A549 (cell line): ENCODE data around the gene CCDC83. TPM values are rescaled to one million over a fixed set of nuclear protein-coding genes. Genes with fewer than 3 reads are reported as not detected.
A peak's percentile ranks its signal among the peaks of the same experiment; 100 is the strongest.

ENCODE experiments used
- ATAC-seq, 2 experiments: fragments of 200-7000 bp in 1 of 2; fragments of >200 bp in 1 of 2; cut with Nextera tagmentation in 1 of 2; cut with Tn5 transposase in 1 of 2; 3 replicates each; pipeline versions ENCODE4 v1.8.0 to v1.9.1; 2018 to 2020; ENCODE audit warnings: mild to moderate bottlenecking in 1 of 2, moderate library complexity in 1 of 2
- CTCF ChIA-PET: fragments of 300-600 bp; sonication (Branson Sonifier 250); formaldehyde crosslinking; extraction: SDS; loops from one replicate; lab custom pipeline; 2021; ENCODE audit warnings: antibody characterized with exemption, inconsistent platforms; lab: Yijun Ruan, JAX
- POLR2A ChIA-PET: fragments of 350-600 bp; formaldehyde crosslinking; extraction: SDS; loops from one replicate; lab custom pipeline; 2021; ENCODE audit warnings: antibody characterized with exemption, inconsistent platforms; lab: Yijun Ruan, JAX
- DNase-seq, 2 experiments: peaks; one replicate each; pipeline versions ENCODE4 v3.0.0 to v3.0.0-alpha.2; 2011 to 2016; ENCODE audit warnings: low read depth in 1 of 2, low spot score in 1 of 2
- FAIRE-seq: peaks from 2 replicates; lab custom pipeline; 2011; peaks lifted over from hg19 to GRCh38; lab: Jason Lieb, UNC
- H3K27ac ChIP-seq, 2 experiments: fragments of >200 bp; sonication (Bioruptor Twin); formaldehyde crosslinking; 3 replicates each; pipeline ENCODE4 v1.5.1; 2016 to 2017
- H3K4me1 ChIP-seq: fragments of >200 bp; sonication (Bioruptor Twin); formaldehyde crosslinking; 3 replicates; pipeline ENCODE4 v1.6.1; 2016
- H3K4me2 ChIP-seq: fragments of >200 bp; sonication (Bioruptor Twin); formaldehyde crosslinking; 3 replicates; pipeline ENCODE4 v1.6.1; 2016
- H3K4me3 ChIP-seq: fragments of >200 bp; sonication (Bioruptor Twin); formaldehyde crosslinking; 3 replicates; pipeline ENCODE4 v1.5.1; 2016
- H3K9me3 ChIP-seq: fragments of >200 bp; sonication (Bioruptor Twin); formaldehyde crosslinking; 3 replicates; pipeline ENCODE4 v1.6.1; 2016
- CBX2 ChIP-seq: fragments of 200-600 bp; sonication (generic); IDR thresholded peaks from 2 replicates; pipeline ENCODE4 v1.6.1; 2016; ENCODE audit warnings: low read depth, mild to moderate bottlenecking, borderline replicate concordance
- CBX8 ChIP-seq: fragments of 200-600 bp; sonication (generic); IDR thresholded peaks from 2 replicates; pipeline ENCODE4 v1.6.1; 2016
- CEBPB ChIP-seq, 2 experiments: fragments of >200 bp in 1 of 2; sonication (Bioruptor Twin) in 1 of 2; formaldehyde crosslinking in 1 of 2; IDR thresholded peaks; 2 replicates each; pipeline ENCODE4 v1.6.1; 2012 to 2016
- EHF ChIP-seq: fragments of 250-450 bp; sonication (Bioruptor Pico); IDR thresholded peaks from 2 replicates; pipeline ENCODE4 v1.5.0; 2020; ENCODE audit warnings: mild to moderate bottlenecking
- EHMT2 ChIP-seq: fragments of 200-600 bp; sonication (generic); IDR thresholded peaks from 2 replicates; pipeline ENCODE4 v1.6.1; 2016; ENCODE audit warnings: antibody characterized with exemption, low read depth, mild to moderate bottlenecking, moderate library complexity
- EP300 ChIP-seq, 2 experiments: fragments of >200 bp; sonication (Bioruptor Twin); formaldehyde crosslinking; IDR thresholded peaks; 2 replicates in 1 of 2; 3 replicates in 1 of 2; pipeline ENCODE4 v1.6.1; 2016 to 2017
- ESRRA ChIP-seq: fragments of 150-350 bp; IDR thresholded peaks from 2 replicates; pipeline ENCODE4 v1.6.1; 2014; ENCODE audit warnings: mild to moderate bottlenecking, low read length, borderline replicate concordance
- GATA3 ChIP-seq: IDR thresholded peaks from 2 replicates; pipeline ENCODE4 v1.6.1; 2012; ENCODE audit warnings: borderline replicate concordance
- HDAC2 ChIP-seq: fragments of 200-600 bp; sonication (generic); IDR thresholded peaks from 2 replicates; pipeline ENCODE4 v1.6.1; 2016
- HOXB5 ChIP-seq: fragments of 250-450 bp; sonication (Bioruptor Pico); IDR thresholded peaks from 2 replicates; pipeline ENCODE4 v1.5.0; 2020; ENCODE audit warnings: mild to moderate bottlenecking, moderate library complexity
- JUN ChIP-seq, 2 experiments: fragments of >200 bp; sonication (Bioruptor Twin); formaldehyde crosslinking; IDR thresholded peaks; 2 replicates in 1 of 2; 3 replicates in 1 of 2; pipeline ENCODE4 v1.6.1; 2016 to 2017
- KDM5A ChIP-seq: fragments of 200-600 bp; sonication (generic); IDR thresholded peaks from 2 replicates; pipeline ENCODE4 v1.6.1; 2016; ENCODE audit warnings: antibody characterized with exemption, mild to moderate bottlenecking
- MYC ChIP-seq: IDR thresholded peaks from 2 replicates; pipeline ENCODE4 v1.6.1; 2012; ENCODE audit warnings: mild to moderate bottlenecking, inconsistent platforms, low read length, improper control_type of control experiment, borderline replicate concordance
- NR3C1 ChIP-seq: fragments of >200 bp; sonication (Bioruptor Twin); formaldehyde crosslinking; IDR thresholded peaks from 3 replicates; pipeline ENCODE4 v1.6.1; 2017
- POLR2AphosphoS2 ChIP-seq: conservative IDR thresholded peaks from 2 replicates; pipeline ENCODE4 v1.6.1; 2012; ENCODE audit warnings: low read length, improper control_type of control experiment, inconsistent platforms
- RAD21 ChIP-seq, 2 experiments: fragments of >200 bp in 1 of 2; sonication (Bioruptor Twin) in 1 of 2; formaldehyde crosslinking in 1 of 2; IDR thresholded peaks in 1 of 2; conservative IDR thresholded peaks in 1 of 2; 2 replicates in 1 of 2; 3 replicates in 1 of 2; pipeline ENCODE4 v1.6.1; 2012 to 2018; ENCODE audit warnings: inconsistent platforms in 1 of 2
- RARB ChIP-seq: fragments of 250-450 bp; sonication (Bioruptor Pico); IDR thresholded peaks from 2 replicates; pipeline ENCODE4 v1.8.0; 2021; ENCODE audit warnings: mild to moderate bottlenecking, moderate library complexity
- RCOR1 ChIP-seq: fragments of 150-350 bp; IDR thresholded peaks from 2 replicates; pipeline ENCODE4 v1.6.1; 2014; ENCODE audit warnings: antibody characterized with exemption, low read length, low read depth
- RNF2 ChIP-seq: fragments of 200-600 bp; sonication (generic); IDR thresholded peaks from 2 replicates; pipeline ENCODE4 v1.6.1; 2016; ENCODE audit warnings: low read depth, mild to moderate bottlenecking, antibody characterized with exemption, moderate library complexity, borderline replicate concordance
- SMC3 ChIP-seq: fragments of >200 bp; sonication (Bioruptor Twin); formaldehyde crosslinking; IDR thresholded peaks from 3 replicates; pipeline ENCODE4 v1.6.1; 2018; ENCODE audit warnings: inconsistent platforms
- ZFP36 ChIP-seq: fragments of 450-650 bp; IDR thresholded peaks from 2 replicates; pipeline ENCODE4 v1.6.1; 2014; ENCODE audit warnings: borderline replicate concordance; ENCODE audit not compliant: partially characterized antibody
- ZNF302 ChIP-seq: fragments of 250-450 bp; sonication (Bioruptor Pico); IDR thresholded peaks from 2 replicates; pipeline ENCODE4 v1.9.0; 2021; ENCODE audit warnings: inconsistent platforms, mild to moderate bottlenecking, moderate library complexity
- ZSCAN20 ChIP-seq: fragments of 250-450 bp; sonication (Bioruptor Pico); IDR thresholded peaks from 2 replicates; pipeline ENCODE4 v1.8.0; 2022; ENCODE audit warnings: mild to moderate bottlenecking, moderate library complexity
- WGBS: methylation state at CpG from one replicate; pipeline ENCODE4 v1.1.6; 2017; ENCODE audit errors: missing lambda C conversion rate; 5-methylcytosine and 5-hydroxymethylcytosine counted together
- polyA plus RNA-seq, 4 experiments: library from polyadenylated mRNA; depleted of rRNA in 3 of 4; stranded (reverse); fragments of >200 nt; fragmentation: RNase III in 1 of 4; extraction: RNeasy Plus Mini Kit Qiagen cat#74134 plus additional on column Dnase treatment in 1 of 4; gene quantifications; 2 replicates in 3 of 4; 3 replicates in 1 of 4; pipeline ENCODE4 v1.2.3, GENCODE V29; 2011 to 2017
- TF ChIP-seq, protein P1 (sequence below): IDR thresholded peaks from 2 replicates; pipeline ENCODE4 v1.6.1; 2012
- TF ChIP-seq, protein P2 (sequence below): fragments of 250-450 bp; sonication (Bioruptor Pico); IDR thresholded peaks from 2 replicates; pipeline ENCODE4 v1.5.0; 2020; ENCODE audit warnings: low read depth, mild to moderate bottlenecking, moderate library complexity
- TF ChIP-seq, protein P3 (sequence below): fragments of >200 bp; sonication (Bioruptor Twin); formaldehyde crosslinking; IDR thresholded peaks from 3 replicates; pipeline ENCODE4 v1.6.1; 2016

CCDC83 gene
- polyA plus RNA-seq, 2 of the 4 experiments (the other 2 are of a cell fraction), result not detected

DNA sequence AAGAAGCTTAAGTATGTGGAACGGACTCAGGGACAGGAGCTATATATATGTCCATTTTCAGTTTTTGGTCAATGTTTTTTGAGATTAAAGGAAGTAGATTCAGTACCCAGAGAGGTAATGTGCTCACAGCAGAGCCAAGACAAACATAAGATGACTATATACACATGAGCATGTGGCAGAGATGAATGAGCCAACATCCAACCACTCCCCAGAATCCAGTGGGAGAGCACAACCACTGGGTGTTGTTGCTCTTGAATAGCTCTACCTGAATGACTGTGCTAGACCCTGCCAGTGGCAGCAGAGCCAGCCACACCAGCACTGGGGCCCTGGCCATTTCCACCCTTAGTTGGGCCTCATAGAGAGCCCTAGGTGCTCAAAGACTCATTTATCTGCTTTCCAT lies 33.5 kb upstream of the CCDC83 start:
- DNase-seq, result peak in 1 of 2 experiments; percentile 62
- Histone ChIP-seq H3K9me3 (no peaks in the 10 kb centered on the region), H3K4me2 (peak overlapping the region; percentile 51), H3K4me1 (peaks cover 34% of the 10 kb centered on the region), H3K27ac (peak overlapping the region; percentile 48 to 64), H3K4me3 (no peak overlapping the region)
- ChIA-PET POLR2A (no interaction called here), CTCF (interaction anchor here (1.1 to 1.9 kb wide), 3 partner anchors 12 to 158 kb away, joined by 3 to 7 read pairs (median 3); partner anchors contain the start of gene CCDC83)
- ATAC-seq, result peak; percentile 72 to 83; a peak in 5 of 6 replicates
- WGBS, result 37% methylated on average over 1 of the region's 1 CpG
- TF ChIP-seq, protein P1, sequence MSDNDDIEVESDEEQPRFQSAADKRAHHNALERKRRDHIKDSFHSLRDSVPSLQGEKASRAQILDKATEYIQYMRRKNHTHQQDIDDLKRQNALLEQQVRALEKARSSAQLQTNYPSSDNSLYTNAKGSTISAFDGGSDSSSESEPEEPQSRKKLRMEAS, result peak; percentile 52
- 0 out of 2 replicates have a peak, but pooled peaks have one; percentile 68 for TF ChIP-seq HOXB5 (CRISPR knock-in tag)
- TF ChIP-seq GATA3, result peak; percentile 21; the same call in 1 of the 2 replicates
- TF ChIP-seq ESRRA, result no peak
- FAIRE-seq, result no peak

DNA sequence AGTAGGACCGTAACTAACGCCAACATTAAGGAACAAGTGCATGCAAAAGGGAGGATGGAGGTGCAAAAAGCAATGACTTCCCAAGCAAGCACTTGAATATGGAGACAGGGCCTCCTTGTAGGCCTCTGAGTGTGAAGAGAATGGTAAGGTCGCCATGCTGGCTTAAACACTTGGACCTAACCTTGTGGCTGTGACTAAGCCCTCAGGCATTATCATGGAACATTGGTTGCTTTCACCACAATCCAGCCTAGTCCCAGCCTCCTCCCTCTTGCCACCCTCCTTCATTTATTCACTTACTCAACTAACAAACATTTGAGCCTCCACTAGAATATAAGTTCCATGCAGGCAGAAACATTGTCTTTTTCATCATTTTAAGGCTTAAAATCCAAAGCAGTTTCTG lies 32.4 kb upstream of the CCDC83 start:
- 98% methylated on average over 3 of the region's 3 CpGs for WGBS
- no peak overlapping the region; a peak in 1 of 6 replicates for H3K27ac ChIP-seq
- CTCF ChIA-PET, result interaction anchor here (1.9 kb wide), 1 partner anchor 32 kb away, joined by 7 read pairs; the partner anchor contains the start of gene CCDC83
- no peak for DNase-seq
- H3K9me3 ChIP-seq, result no peaks in the 10 kb centered on the region
- FAIRE-seq, result no peak
- H3K4me2 ChIP-seq, result no peak overlapping the region
- no peak for ATAC-seq
- H3K4me3 ChIP-seq, result no peak overlapping the region
- no peak for TF ChIP-seq EHMT2
- H3K4me1 ChIP-seq, result peaks cover 45% of the 10 kb centered on the region
- POLR2A ChIA-PET, result no interaction called here

DNA sequence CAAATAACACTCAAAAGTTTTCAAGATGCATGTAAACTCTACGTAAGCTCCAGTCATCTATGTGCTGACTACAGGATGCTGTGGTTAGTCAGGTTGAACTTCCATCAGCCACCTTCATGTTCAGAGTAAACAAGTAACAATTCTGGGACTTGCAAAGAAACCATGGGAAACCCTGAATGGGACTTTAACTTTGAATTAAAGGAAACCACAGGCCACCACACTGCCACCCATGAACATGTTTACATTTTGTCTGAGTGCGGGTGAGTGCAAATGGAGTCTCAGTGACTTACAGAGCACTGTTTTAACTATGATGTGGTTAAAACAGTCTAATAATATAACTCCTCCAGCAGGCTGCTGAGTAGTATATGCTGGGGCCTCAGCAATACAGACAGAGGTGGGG lies 31.4 kb upstream of the CCDC83 start:
- no peak for TF ChIP-seq HDAC2
- TF ChIP-seq MYC, result no peak
- TF ChIP-seq JUN (IDR thresholded peaks at IDR 0.05), result no peak
- no peak for TF ChIP-seq ZSCAN20
- TF ChIP-seq NR3C1, result no peak
- TF ChIP-seq EHF (CRISPR knock-in tag), result no peak
- no peak for TF ChIP-seq CBX8
- no peak for TF ChIP-seq KDM5A
- TF ChIP-seq EP300 (IDR thresholded peaks at IDR 0.05), result no peak
- TF ChIP-seq RCOR1, result no peak
- TF ChIP-seq ZNF302, result no peak
- TF ChIP-seq, protein P2, sequence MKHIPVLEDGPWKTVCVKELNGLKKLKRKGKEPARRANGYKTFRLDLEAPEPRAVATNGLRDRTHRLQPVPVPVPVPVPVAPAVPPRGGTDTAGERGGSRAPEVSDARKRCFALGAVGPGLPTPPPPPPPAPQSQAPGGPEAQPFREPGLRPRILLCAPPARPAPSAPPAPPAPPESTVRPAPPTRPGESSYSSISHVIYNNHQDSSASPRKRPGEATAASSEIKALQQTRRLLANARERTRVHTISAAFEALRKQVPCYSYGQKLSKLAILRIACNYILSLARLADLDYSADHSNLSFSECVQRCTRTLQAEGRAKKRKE (CRISPR knock-in tag), result no peak
- no peaks in the 10 kb centered on the region for H3K9me3 ChIP-seq
- no peak overlapping the region for H3K4me2 ChIP-seq
- WGBS, result 90% methylated on average over 2 of the region's 2 CpGs
- no peak overlapping the region for H3K4me3 ChIP-seq
- H3K27ac ChIP-seq, result 0 out of 6 replicates have a peak overlapping the region, but pooled peaks of 1 of the 2 experiments have one; percentile 23
- DNase-seq (no peak), FAIRE-seq (no peak), ATAC-seq (no peak)
- ChIA-PET POLR2A (no interaction called here), CTCF (interaction anchor here (0.7 to 5.2 kb wide), 4 partner anchors 14 to 145 kb away, joined by 3 to 35 read pairs (median 4); no protein-coding TSS in a partner anchor)
- peaks cover 54% of the 10 kb centered on the region for H3K4me1 ChIP-seq

DNA sequence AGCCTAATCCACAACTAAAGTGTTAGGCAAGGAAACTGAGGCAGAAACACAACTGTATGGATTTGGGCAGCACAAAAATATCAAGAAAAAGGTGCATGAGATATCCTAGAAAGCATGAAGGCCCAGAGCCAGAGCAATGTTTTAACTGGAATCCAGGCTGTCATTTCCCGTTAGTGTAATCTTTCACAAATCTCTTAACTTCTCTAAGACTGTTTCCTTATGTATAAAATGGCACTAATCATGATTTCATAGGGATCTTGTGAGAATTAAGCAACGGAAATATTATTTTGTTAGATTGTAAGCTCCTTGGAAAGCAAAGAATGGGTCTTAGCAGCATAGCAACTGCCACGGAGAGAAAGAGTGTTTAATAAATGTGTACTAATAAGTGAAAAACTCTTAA lies 29.6 kb upstream of the CCDC83 start:
- CTCF ChIA-PET, result interaction anchor here (0.6 to 5.2 kb wide), 19 partner anchors 9 to 145 kb away, joined by 3 to 35 read pairs (median 4); partner anchors contain the start of gene CCDC83
- FAIRE-seq (no peak), DNase-seq (no peak), ATAC-seq (no peak)
- POLR2A ChIA-PET, result interaction anchor here (0.6 to 1.6 kb wide), 2 partner anchors 161 to 229 kb away, joined by 3 to 4 read pairs; partner anchors contain the start of gene CREBZF
- Histone ChIP-seq H3K4me2 (0 out of 3 replicates have a peak overlapping the region, but pooled peaks have one; percentile 15), H3K27ac (peak overlapping the region in 1 of 2 experiments; percentile 2; a peak in 1 of 6 replicates), H3K4me1 (peaks cover 60% of the 10 kb centered on the region), H3K9me3 (no peaks in the 10 kb centered on the region), H3K4me3 (no peak overlapping the region)
- TF ChIP-seq CBX8 (no peak), POLR2AphosphoS2 (no peak), SMC3 (no peak), RARB (CRISPR knock-in tag) (no peak), RAD21 (conservative IDR thresholded peaks at IDR 0.05 in 1 of 2, IDR thresholded peaks at IDR 0.05 in 1 of 2) (no peak), RNF2 (no peak), MYC (no peak), CEBPB (IDR thresholded peaks at IDR 0.05) (no peak), ZFP36 (no peak), CBX2 (no peak)
- TF ChIP-seq, protein P3, sequence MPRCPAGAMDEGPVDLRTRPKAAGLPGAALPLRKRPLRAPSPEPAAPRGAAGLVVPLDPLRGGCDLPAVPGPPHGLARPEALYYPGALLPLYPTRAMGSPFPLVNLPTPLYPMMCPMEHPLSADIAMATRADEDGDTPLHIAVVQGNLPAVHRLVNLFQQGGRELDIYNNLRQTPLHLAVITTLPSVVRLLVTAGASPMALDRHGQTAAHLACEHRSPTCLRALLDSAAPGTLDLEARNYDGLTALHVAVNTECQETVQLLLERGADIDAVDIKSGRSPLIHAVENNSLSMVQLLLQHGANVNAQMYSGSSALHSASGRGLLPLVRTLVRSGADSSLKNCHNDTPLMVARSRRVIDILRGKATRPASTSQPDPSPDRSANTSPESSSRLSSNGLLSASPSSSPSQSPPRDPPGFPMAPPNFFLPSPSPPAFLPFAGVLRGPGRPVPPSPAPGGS, result no peak
- TF ChIP-seq, protein P1, result no peak
- WGBS, result 73% methylated on average over 3 of the region's 3 CpGs
